GM19351 (cell line): ENCODE data around the gene SAMHD1.
"Not testable (repeated sequence)": the region's sequence is repeated elsewhere in the genome, so short reads cannot be mapped to it uniquely, and the experiment has no call there.

Experiments used
- ATAC-seq: cut with Tn5 transposase; IDR thresholded peaks from one replicate; pipeline ENCODE4 v1.9.1; 2021; ENCODE audit warnings: mild to moderate bottlenecking, moderate library complexity; ENCODE audit not compliant: unreplicated experiment

The SAMHD1 gene

GRCh38 chr20:36875702-36876472 is 75.6 kb downstream of the SAMHD1 start, which contains the start of gene TLDC2:
TSS of gene TLDC2 (plus strand) at chr20:36876138. CDS start at chr20:36876175, 37 bp downstream.
- no peak for ATAC-seq

GRCh38 chr20:36875093-36875492 is 76.4 kb downstream of the SAMHD1 start:
- ATAC-seq: not testable (repeated sequence)

- no peak for ATAC-seq
Measured at GRCh38 chr20:36873498-36874189, 77.9 kb downstream of the SAMHD1 start.

- ATAC-seq: no peak
Measured at GRCh38 chr20:36872852-36873251, 78.7 kb downstream of the SAMHD1 start.

- ATAC-seq: no peak
Measured at GRCh38 chr20:36871640-36872570, 79.6 kb downstream of the SAMHD1 start.

GRCh38 chr20:36866681-36867495 is 84.6 kb downstream of the SAMHD1 start:
- ATAC-seq: no peak

GRCh38 chr20:36866164-36866563 is 85.3 kb downstream of the SAMHD1 start:
- ATAC-seq: no peak

- ATAC-seq: no peak
Measured at GRCh38 chr20:36865861-36866149, 85.7 kb downstream of the SAMHD1 start.

- no peak for ATAC-seq
Measured at GRCh38 chr20:36865076-36865860, 86.2 kb downstream of the SAMHD1 start.

GRCh38 chr20:36862857-36863668 is 88.4 kb downstream of the SAMHD1 start:
- peak; percentile 52 for ATAC-seq

- no peak for ATAC-seq
Measured at GRCh38 chr20:36861875-36862801, 89.4 kb downstream of the SAMHD1 start.

- ATAC-seq: no peak
Measured at GRCh38 chr20:36861625-36861874, 90.0 kb downstream of the SAMHD1 start.

- ATAC-seq: no peak
Measured at GRCh38 chr20:36860811-36861624, 90.5 kb downstream of the SAMHD1 start.

- no peak for ATAC-seq
Measured at GRCh38 chr20:36860339-36860738, 91.2 kb downstream of the SAMHD1 start.

GRCh38 chr20:36859700-36860330 is 91.7 kb downstream of the SAMHD1 start:
- ATAC-seq: no peak

GRCh38 chr20:36859282-36859555 is 92.3 kb downstream of the SAMHD1 start:
- no peak for ATAC-seq
